Dermis lymphatic vessel endothelial cell (primary cell): ENCODE data around the gene C19orf18. TPM values are rescaled to one million over a fixed set of nuclear protein-coding genes. Genes with fewer than 3 reads are reported as not detected.

Source experiments
- total RNA-seq: library from RNA; depleted of rRNA; stranded (reverse); fragments of >200 nt; gene quantifications from 2 replicates; pipeline ENCODE4 v1.2.1, GENCODE V29; 2014

Gene C19orf18
- total RNA-seq = not detected in 2 replicates

GRCh38 chr19:57974434-57974833 lies at the start of gene C19orf18:
Gene C19orf18, minus strand, starts transcription at chr19:57974534. Its CDS starts 102 bp downstream, at chr19:57974432.

GRCh38 chr19:58002384-58003173 lies 28.2 kb upstream of the C19orf18 start, which contains the start of gene ZNF606:
Gene ZNF606, minus strand, starts transcription at chr19:58002820. Its CDS starts 1,501 bp downstream, at chr19:58001319.

DNA sequence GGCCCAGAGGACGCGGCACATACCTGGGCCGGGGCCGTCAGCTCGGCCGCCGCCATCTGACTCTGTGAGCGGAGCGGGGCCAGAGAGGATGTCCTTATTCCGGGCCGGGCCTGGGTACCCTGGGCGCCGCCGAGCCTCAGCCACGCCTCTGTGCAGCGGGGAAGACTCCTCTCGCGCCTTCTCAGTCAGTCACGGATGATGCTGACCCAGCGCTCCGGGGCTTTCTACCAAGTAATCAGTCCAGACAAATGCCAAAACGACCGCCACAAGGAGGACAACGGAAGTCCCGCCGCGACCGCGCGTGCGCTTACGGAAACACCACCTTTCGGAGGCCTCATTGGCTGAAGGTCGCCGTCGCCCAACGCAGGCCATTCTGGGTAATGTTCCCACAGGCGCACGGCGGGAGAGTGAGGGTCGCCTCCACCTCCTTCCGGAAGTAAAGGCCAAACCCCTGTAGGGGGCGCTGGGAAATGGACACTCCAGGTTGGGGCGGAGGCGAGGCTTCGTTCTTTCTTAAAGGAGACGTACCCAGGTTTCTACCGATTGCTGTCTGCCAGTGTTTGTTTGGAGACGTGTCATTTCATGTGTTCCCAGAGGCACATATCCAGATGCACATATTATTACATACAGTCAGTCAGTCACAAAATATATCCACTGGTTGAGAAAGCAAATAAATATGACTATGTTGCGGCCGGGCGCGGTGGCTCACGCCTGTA lies 26.8 kb downstream of the C19orf18 start, which contains the start of gene ZNF256:
TSS of gene ZNF256 (minus strand) at position 288 of the 716 bp plus-strand sequence. CDS start at position 56, 232 bp downstream.

GRCh38 chr19:57934820-57935665 lies 39.3 kb downstream of the C19orf18 start, which contains the start of gene ZNF418:
Gene ZNF418, minus strand, starts transcription at chr19:57935402. Its CDS starts 1,580 bp downstream, at chr19:57933822.

DNA sequence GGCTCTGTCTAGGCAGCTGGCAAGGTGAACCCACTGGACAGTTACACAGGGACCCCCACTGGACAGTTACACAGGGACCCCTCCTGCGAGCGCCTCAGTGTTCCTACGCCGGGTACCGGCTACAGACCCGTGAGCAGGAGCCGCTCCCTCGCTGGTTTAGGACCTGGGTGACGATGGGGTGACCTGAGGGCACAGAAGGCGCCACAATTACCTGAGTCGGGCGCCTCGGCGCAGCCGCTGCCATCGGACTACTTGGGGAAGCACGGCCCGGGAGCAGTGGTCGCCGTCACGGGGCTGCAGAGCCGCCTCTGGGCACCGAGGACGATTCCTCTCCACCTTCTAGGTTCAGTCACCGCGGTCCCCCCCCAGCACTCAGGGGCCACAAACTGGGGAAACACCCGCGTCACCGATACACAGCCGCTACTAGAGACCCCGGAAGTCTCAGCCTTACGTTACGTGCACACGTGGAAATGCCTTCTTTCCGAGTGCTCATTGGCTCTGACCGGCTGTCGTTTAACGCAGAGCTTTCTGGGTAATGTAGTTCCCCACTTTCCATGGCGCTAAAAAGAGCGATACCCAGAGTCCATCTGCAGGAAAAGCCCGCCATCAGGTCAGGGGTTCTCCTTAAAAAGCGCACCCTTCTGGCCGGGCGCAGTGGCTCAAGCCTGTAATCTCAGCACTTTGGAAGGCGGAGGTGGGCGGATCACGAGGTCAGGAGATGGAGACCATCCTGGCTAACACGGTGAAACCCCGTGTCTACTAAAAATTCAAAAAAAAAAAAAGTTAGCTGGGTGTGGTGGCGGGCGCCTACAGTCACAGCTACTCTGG lies 58.0 kb downstream of the C19orf18 start, which contains the start of gene ZNF417:
TSS of gene ZNF417 (minus strand) at position 425 of the 828 bp plus-strand sequence. CDS start at position 244, 181 bp downstream.

Other genes starting within 250 kb of the C19orf18 start
- gene ZNF671, start 246.9 kb downstream of the C19orf18 start, total RNA-seq = 4.9 and 5.5 TPM in 2 replicates
- gene ZNF776, start 227.7 kb downstream of the C19orf18 start, total RNA-seq = 17.7 and 18.0 TPM in 2 replicates
- gene ZNF586, start 204.9 kb downstream of the C19orf18 start, total RNA-seq = 14.5 and 17.8 TPM in 2 replicates
- gene ZNF552, start 159.6 kb downstream of the C19orf18 start, total RNA-seq = 5.7 and 7.8 TPM in 2 replicates
- 11.9 and 13.8 TPM in 2 replicates for gene ZNF587B, start 144.2 kb downstream of the C19orf18 start, total RNA-seq
- 12.5 and 15.6 TPM in 2 replicates for gene ZNF587, start 124.7 kb downstream of the C19orf18 start, total RNA-seq
- 1.7 and 2.1 TPM in 2 replicates for gene ZNF814, start 85.5 kb downstream of the C19orf18 start, total RNA-seq
- gene ZNF417, start 57.9 kb downstream of the C19orf18 start, total RNA-seq = 11.5 and 13.2 TPM in 2 replicates
- 2.1 and 2.3 TPM in 2 replicates for gene ZNF418, start 39.1 kb downstream of the C19orf18 start, total RNA-seq
- 4.9 and 6.1 TPM in 2 replicates for gene ZNF256, start 26.8 kb downstream of the C19orf18 start, total RNA-seq
- 8.7 and 10.2 TPM in 2 replicates for gene ZNF606, start 28.3 kb upstream of the C19orf18 start, total RNA-seq
- not detected in 2 replicates for gene ZSCAN1, start 59.5 kb upstream of the C19orf18 start, total RNA-seq
- gene ZNF135, start 84.7 kb upstream of the C19orf18 start, total RNA-seq = 0.33 and 0.34 TPM in 2 replicates
- gene ZSCAN18, start 123.7 kb upstream of the C19orf18 start, total RNA-seq = 7.5 TPM in 2 replicates
- 8.7 and 10.5 TPM in 2 replicates for gene ZNF329, start 176.3 kb upstream of the C19orf18 start, total RNA-seq
- 13.4 and 14.4 TPM in 2 replicates for gene ZNF274, start 208.5 kb upstream of the C19orf18 start, total RNA-seq